ENCODE results near the gene ST8SIA2.

DNA sequence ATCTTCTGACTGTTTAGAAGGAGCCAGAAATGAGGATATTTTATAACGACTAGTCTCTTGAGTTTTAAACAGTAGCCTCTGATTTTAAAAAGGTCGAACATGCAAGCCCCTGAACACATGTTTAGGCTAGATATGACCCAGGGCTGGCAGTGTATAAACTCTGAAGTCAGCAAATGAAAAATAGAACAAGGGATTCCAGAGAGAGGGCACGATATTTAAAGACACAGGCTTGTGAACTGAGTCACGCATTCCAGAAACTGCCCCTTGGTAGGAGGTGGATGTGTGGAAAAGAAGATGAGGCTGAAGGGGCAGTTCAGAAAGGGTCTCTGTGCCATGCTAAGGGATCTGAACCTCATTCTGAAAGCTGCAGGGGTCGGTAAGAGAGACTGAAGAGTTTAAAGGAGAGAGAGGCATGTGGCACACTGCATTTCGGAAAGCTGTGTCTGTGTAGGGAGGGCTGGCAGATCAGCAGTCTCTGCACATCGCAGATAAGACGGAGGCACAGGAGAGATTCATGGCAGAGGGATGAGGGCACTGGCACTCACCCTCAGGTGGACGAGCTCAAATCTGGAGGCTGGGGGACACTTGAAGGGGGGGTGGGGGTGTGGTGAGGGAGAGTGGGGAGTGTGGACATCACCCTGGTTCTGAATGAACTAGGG, 22.1 kb downstream of the ST8SIA2 start:
- TF ChIP-seq CTCF (IDR thresholded peaks at IDR 0.05) (no peak), POLR2A (IDR thresholded peaks at IDR 0.05) (no peak)
